ENCODE results near the gene AVEN. TPM values are rescaled to one million over a fixed set of nuclear protein-coding genes. Genes with fewer than 3 reads are reported as not detected.
"Not testable (repeated sequence)": the region's sequence is repeated elsewhere in the genome, so short reads cannot be mapped to it uniquely, and the experiment has no call there.

AVEN gene
- total RNA-seq, 2 donors from 2014 or later: 12.9 to 18.9 TPM

- Histone ChIP-seq H3K4me1 (no peaks in the 10 kb centered on the region), H3K4me3 (no peak overlapping the region), H3K36me3 (no peaks in the 10 kb centered on the region), H3K9me3 (no peaks in the 10 kb centered on the region), H3K27ac (no peak overlapping the region), H3K27me3 (no peaks in the 10 kb centered on the region)
- no peak for TF ChIP-seq CTCF (IDR thresholded peaks at IDR 0.05)
- no peak for DNase-seq (ENCODE audit: low spot score)
Measured at GRCh38 chr15:34059476-34059875, 20.5 kb upstream of the AVEN start.

- H3K4me1 ChIP-seq: no peaks in the 10 kb centered on the region
- no peak for DNase-seq (ENCODE audit: low spot score)
- H3K4me3 ChIP-seq: no peak overlapping the region
- H3K27me3 ChIP-seq: no peaks in the 10 kb centered on the region
- TF ChIP-seq CTCF (IDR thresholded peaks at IDR 0.05): no peak
- H3K9me3 ChIP-seq: peaks cover 0 to 6% of the 10 kb centered on the region in 2 donors
- H3K27ac ChIP-seq: peak overlapping the region; percentile 31 to 56
- H3K36me3 ChIP-seq: no peaks in the 10 kb centered on the region
Measured at GRCh38 chr15:34056911-34057310, 17.9 kb upstream of the AVEN start.

- H3K36me3 ChIP-seq: no peaks in the 10 kb centered on the region
- no peak for TF ChIP-seq CTCF (IDR thresholded peaks at IDR 0.05)
- H3K4me3 ChIP-seq: no peak overlapping the region
- H3K9me3 ChIP-seq: peaks cover 0 to 15% of the 10 kb centered on the region in 2 donors
- no peak for DNase-seq (ENCODE audit: low spot score)
- no peaks in the 10 kb centered on the region for H3K4me1 ChIP-seq
- H3K27me3 ChIP-seq: no peaks in the 10 kb centered on the region
- peak overlapping the region; percentile 31 to 56 for H3K27ac ChIP-seq
Measured at GRCh38 chr15:34055868-34056595, 17.0 kb upstream of the AVEN start.

- H3K36me3 ChIP-seq: no peaks in the 10 kb centered on the region
- no peaks in the 10 kb centered on the region for H3K27me3 ChIP-seq
- TF ChIP-seq CTCF (IDR thresholded peaks at IDR 0.05): no peak
- peaks cover 0 to 25% of the 10 kb centered on the region in 2 donors for H3K9me3 ChIP-seq
- no peak overlapping the region for H3K4me3 ChIP-seq
- H3K4me1 ChIP-seq: no peaks in the 10 kb centered on the region
- H3K27ac ChIP-seq: no peak overlapping the region
- no peak for DNase-seq (ENCODE audit: low spot score)
Measured at GRCh38 chr15:34054081-34054707, 15.2 kb upstream of the AVEN start.

GRCh38 chr15:34050385-34050784, 11.4 kb upstream of the AVEN start:
- not testable (repeated sequence) for H3K27ac ChIP-seq; H3K4me1 ChIP-seq; H3K4me3 ChIP-seq; H3K36me3 ChIP-seq; H3K27me3 ChIP-seq; DNase-seq (ENCODE audit: low spot score)
- H3K9me3 ChIP-seq: peaks cover 0 to 25% of the 10 kb centered on the region in 2 donors

GRCh38 chr15:34049112-34049511, 10.1 kb upstream of the AVEN start:
- no peak overlapping the region for H3K27ac ChIP-seq
- no peak overlapping the region for H3K4me3 ChIP-seq

More at GRCh38 chr15:34049112-34049511, 10.1 kb upstream of the AVEN start:
- no peak for DNase-seq (ENCODE audit: low spot score)
- H3K9me3 ChIP-seq: peaks cover 0 to 25% of the 10 kb centered on the region in 2 donors
- no peaks in the 10 kb centered on the region for H3K36me3 ChIP-seq
- H3K27me3 ChIP-seq: no peaks in the 10 kb centered on the region
- no peaks in the 10 kb centered on the region for H3K4me1 ChIP-seq
- TF ChIP-seq CTCF (IDR thresholded peaks at IDR 0.05): no peak

Measured in right atrium auricular region (tissue), 2 donors.